ENCODE measurements around the gene CCS. TPM values are rescaled to one million over a fixed set of nuclear protein-coding genes. Genes with fewer than 3 reads are reported as not detected.

CCS gene
- total and polyA plus RNA-seq, 2 donors (not counting 1 experiment from before 2014, with no cell fraction given) = 22.5 to 42.4 TPM

DNA sequence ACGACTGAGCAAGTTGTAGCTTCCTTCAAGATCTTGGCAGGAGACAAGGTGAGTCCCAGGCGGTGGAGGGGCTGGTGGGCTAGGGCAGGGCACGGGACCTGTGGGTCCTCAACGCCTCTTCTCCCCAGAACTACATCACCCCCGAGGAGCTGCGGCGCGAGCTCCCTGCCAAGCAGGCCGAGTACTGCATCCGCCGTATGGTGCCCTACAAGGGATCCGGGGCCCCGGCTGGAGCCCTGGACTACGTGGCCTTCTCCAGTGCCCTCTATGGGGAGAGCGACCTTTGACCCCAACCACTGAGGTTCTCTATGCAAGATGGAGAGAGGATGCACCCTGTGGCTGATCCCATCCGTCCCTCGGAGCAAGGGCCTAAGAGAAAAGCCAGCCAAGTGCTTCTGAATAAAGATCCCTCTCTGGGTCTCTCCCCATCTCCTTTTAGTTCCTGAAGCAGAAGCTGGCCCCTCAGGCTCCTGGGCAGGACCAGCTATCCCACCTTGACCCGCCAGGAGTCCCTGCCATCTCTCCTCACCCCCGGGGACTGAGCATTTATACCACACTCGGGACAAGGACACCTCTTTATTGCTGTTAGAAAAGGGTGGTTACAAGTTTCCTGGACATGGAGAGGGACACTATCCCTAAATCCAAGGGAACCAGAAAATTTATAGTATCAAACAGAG lies 29.9 kb upstream of the CCS start:
- Histone ChIP-seq H3K27me3 (ENCODE audit: control insufficient read depth, insufficient read depth, low read length) (peaks cover 13% of the 10 kb centered on the region), H3K9ac (ENCODE audit: insufficient read depth, low read length) (no peak overlapping the region), H3K27ac (ENCODE audit: insufficient read depth, low read length) (no peak overlapping the region), H4K20me1 (ENCODE audit: control insufficient read depth, extremely low read depth, insufficient read depth, low read length) (no peaks in the 10 kb centered on the region), H3K4me1 (ENCODE audit: control insufficient read depth, extremely low read depth, insufficient read depth, low read length) (no peaks in the 10 kb centered on the region), H2AFZ (ENCODE audit: low read length) (no peak overlapping the region), H3K4me3 (replicated peaks in 1 of 4; ENCODE audit: control extremely low read depth in 1 of 4, insufficient read depth in 1 of 4, low read depth in 3 of 4, low read length in 4 of 4) (no peak overlapping the region), H3K4me2 (ENCODE audit: extremely low read depth, insufficient read depth, low read length) (no peak overlapping the region), H3K9me3 (ENCODE audit: control insufficient read depth, insufficient read depth, low read depth, low read length) (no peaks in the 10 kb centered on the region), H3K79me2 (ENCODE audit: control insufficient read depth, insufficient read depth, low read length) (no peaks in the 10 kb centered on the region), H3K36me3 (ENCODE audit: control insufficient read depth, insufficient read depth, low read length) (no peaks in the 10 kb centered on the region)
- no peak for DNase-seq (ENCODE audit: low read depth in 2 of 2)
- no peak for TF ChIP-seq EZH2 (IDR thresholded peaks at IDR 0.05; ENCODE audit: low read length, missing control alignments)
- TF ChIP-seq, protein P1, sequence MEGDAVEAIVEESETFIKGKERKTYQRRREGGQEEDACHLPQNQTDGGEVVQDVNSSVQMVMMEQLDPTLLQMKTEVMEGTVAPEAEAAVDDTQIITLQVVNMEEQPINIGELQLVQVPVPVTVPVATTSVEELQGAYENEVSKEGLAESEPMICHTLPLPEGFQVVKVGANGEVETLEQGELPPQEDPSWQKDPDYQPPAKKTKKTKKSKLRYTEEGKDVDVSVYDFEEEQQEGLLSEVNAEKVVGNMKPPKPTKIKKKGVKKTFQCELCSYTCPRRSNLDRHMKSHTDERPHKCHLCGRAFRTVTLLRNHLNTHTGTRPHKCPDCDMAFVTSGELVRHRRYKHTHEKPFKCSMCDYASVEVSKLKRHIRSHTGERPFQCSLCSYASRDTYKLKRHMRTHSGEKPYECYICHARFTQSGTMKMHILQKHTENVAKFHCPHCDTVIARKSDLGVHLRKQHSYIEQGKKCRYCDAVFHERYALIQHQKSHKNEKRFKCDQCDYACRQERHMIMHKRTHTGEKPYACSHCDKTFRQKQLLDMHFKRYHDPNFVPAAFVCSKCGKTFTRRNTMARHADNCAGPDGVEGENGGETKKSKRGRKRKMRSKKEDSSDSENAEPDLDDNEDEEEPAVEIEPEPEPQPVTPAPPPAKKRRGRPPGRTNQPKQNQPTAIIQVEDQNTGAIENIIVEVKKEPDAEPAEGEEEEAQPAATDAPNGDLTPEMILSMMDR (conservative IDR thresholded peaks at IDR 0.05 in 1 of 2, IDR thresholded peaks at IDR 0.05 in 1 of 2; ENCODE audit: low read depth in 1 of 2, low read length in 2 of 2) = no peak

DNA sequence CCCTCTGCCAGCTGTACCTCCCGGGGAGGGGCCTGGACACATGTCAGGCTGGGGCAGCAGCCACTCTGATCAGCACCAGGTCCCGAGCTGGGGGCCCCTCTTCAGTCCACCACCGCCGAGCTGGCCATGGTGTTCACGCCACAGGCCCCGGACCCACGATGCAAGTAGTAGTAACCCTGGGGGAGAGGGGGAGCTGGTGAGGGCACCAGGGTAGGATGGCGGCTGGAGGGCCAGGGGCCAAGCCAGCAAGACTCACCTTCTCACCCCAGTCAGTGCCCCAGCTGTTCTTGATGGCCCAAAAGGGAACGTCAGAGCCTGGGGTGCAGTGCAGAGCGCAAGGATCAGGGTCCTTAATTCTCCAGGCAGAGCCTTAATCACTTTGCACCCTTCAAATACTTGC lies 29.2 kb upstream of the CCS start:
- no peak overlapping the region for H3K4me2 ChIP-seq (ENCODE audit: extremely low read depth, insufficient read depth, low read length)
- TF ChIP-seq, protein P1 (conservative IDR thresholded peaks at IDR 0.05 in 1 of 2, IDR thresholded peaks at IDR 0.05 in 1 of 2; ENCODE audit: low read depth in 1 of 2, low read length in 2 of 2) = no peak
- no peak for TF ChIP-seq EZH2 (IDR thresholded peaks at IDR 0.05; ENCODE audit: low read length, missing control alignments)
- no peak for DNase-seq (ENCODE audit: low read depth in 2 of 2)
- H3K27me3 ChIP-seq (ENCODE audit: control insufficient read depth, insufficient read depth, low read length) = peaks cover 12% of the 10 kb centered on the region
- no peak overlapping the region for H2AFZ ChIP-seq (ENCODE audit: low read length)
- H4K20me1 ChIP-seq (ENCODE audit: control insufficient read depth, extremely low read depth, insufficient read depth, low read length) = no peaks in the 10 kb centered on the region
- H3K79me2 ChIP-seq (ENCODE audit: control insufficient read depth, insufficient read depth, low read length) = no peaks in the 10 kb centered on the region
- no peaks in the 10 kb centered on the region for H3K4me1 ChIP-seq (ENCODE audit: control insufficient read depth, extremely low read depth, insufficient read depth, low read length)
- H3K36me3 ChIP-seq (ENCODE audit: control insufficient read depth, insufficient read depth, low read length) = no peaks in the 10 kb centered on the region
- no peak overlapping the region for H3K4me3 ChIP-seq (replicated peaks in 1 of 4; ENCODE audit: control extremely low read depth in 1 of 4, insufficient read depth in 1 of 4, low read depth in 3 of 4, low read length in 4 of 4)
- H3K27ac ChIP-seq (ENCODE audit: insufficient read depth, low read length) = no peak overlapping the region
- no peak overlapping the region for H3K9ac ChIP-seq (ENCODE audit: insufficient read depth, low read length)
- no peaks in the 10 kb centered on the region for H3K9me3 ChIP-seq (ENCODE audit: control insufficient read depth, insufficient read depth, low read depth, low read length)

DNA sequence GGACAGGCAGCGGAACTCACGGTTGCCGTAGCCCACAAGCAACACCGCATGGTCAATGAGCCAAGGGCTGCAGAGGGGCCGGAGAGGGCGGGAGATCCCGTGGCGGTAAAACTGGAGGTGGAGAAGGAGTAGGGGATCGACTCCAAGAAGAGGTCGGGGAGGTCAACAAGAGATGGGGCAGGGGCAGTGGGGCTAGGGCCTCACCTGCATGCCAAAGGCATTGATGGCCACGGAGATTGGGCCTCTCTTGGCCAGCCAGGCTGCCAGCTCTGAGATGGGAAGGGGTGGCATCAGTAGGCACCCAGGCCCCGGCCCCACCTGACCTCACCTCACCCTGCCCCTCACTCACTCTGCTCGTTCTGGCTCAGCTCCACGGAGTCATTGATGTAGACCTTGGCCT lies 28.4 kb upstream of the CCS start:
- Histone ChIP-seq H3K4me1 (ENCODE audit: control insufficient read depth, extremely low read depth, insufficient read depth, low read length) (no peaks in the 10 kb centered on the region), H3K9ac (ENCODE audit: insufficient read depth, low read length) (no peak overlapping the region), H3K9me3 (ENCODE audit: control insufficient read depth, insufficient read depth, low read depth, low read length) (no peaks in the 10 kb centered on the region), H3K36me3 (ENCODE audit: control insufficient read depth, insufficient read depth, low read length) (no peaks in the 10 kb centered on the region), H3K79me2 (ENCODE audit: control insufficient read depth, insufficient read depth, low read length) (no peaks in the 10 kb centered on the region), H3K4me2 (ENCODE audit: extremely low read depth, insufficient read depth, low read length) (no peak overlapping the region), H4K20me1 (ENCODE audit: control insufficient read depth, extremely low read depth, insufficient read depth, low read length) (no peaks in the 10 kb centered on the region), H3K27me3 (ENCODE audit: control insufficient read depth, insufficient read depth, low read length) (peaks cover 10% of the 10 kb centered on the region), H2AFZ (ENCODE audit: low read length) (no peak overlapping the region), H3K27ac (ENCODE audit: insufficient read depth, low read length) (no peak overlapping the region), H3K4me3 (replicated peaks in 1 of 4; ENCODE audit: control extremely low read depth in 1 of 4, insufficient read depth in 1 of 4, low read depth in 3 of 4, low read length in 4 of 4) (no peak overlapping the region)
- no peak for DNase-seq (ENCODE audit: low read depth in 2 of 2)
- TF ChIP-seq, protein P1 (conservative IDR thresholded peaks at IDR 0.05 in 1 of 2, IDR thresholded peaks at IDR 0.05 in 1 of 2; ENCODE audit: low read depth in 1 of 2, low read length in 2 of 2) = no peak
- TF ChIP-seq EZH2 (IDR thresholded peaks at IDR 0.05; ENCODE audit: low read length, missing control alignments) = no peak
